Upper lobe of left lung (tissue), 4 donors: ENCODE data around the gene RTN4.

ENCODE experiments used
- POLR2A ChIP-seq, 4 donors: fragments of 450-650 bp; IDR thresholded peaks; one replicate each; pipeline ENCODE4 v1.5.1; 2016 to 2017; ENCODE audit warnings: antibody characterized with exemption in 4 of 4, mild to moderate bottlenecking in 2 of 4
- POLR2AphosphoS5 ChIP-seq, 2 donors: sonication (generic); formaldehyde crosslinking; IDR thresholded peaks; one replicate each; pipeline ENCODE4 v1.5.1; 2017; ENCODE audit warnings: antibody characterized with exemption in 2 of 2
- TF ChIP-seq, protein P1 (sequence below), 6 experiments: fragments of 450-650 bp in 4 of 6; fragments of 200-600 bp in 2 of 6; sonication (generic) in 2 of 6; IDR thresholded peaks; one replicate each; pipeline ENCODE4 v1.5.1; 2016 to 2019; ENCODE audit warnings: antibody characterized with exemption in 6 of 6

DNA sequence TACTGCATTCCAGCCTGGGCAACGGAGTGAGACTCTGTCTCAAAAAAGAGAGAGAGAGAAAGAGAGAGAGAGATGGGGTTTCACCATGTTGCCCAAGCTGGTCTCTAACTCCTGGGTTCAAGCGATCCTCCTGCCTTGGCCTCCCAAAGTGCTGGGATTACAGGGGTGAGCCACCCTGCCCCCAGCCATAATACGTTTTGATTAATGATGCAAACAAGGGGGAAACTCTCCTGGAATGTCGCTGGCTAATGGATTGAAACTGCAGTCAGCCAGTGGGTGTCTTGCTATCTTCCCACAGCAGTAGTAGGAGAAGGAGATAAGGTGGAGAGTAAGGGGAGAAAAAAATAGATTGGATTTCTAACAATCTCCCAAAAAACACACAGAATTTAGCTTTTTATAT, 9.5 kb upstream of the RTN4 start:
- TF ChIP-seq POLR2A (IDR thresholded peaks at IDR 0.05) (no peak), POLR2AphosphoS5 (IDR thresholded peaks at IDR 0.05) (no peak)
- TF ChIP-seq, protein P1, sequence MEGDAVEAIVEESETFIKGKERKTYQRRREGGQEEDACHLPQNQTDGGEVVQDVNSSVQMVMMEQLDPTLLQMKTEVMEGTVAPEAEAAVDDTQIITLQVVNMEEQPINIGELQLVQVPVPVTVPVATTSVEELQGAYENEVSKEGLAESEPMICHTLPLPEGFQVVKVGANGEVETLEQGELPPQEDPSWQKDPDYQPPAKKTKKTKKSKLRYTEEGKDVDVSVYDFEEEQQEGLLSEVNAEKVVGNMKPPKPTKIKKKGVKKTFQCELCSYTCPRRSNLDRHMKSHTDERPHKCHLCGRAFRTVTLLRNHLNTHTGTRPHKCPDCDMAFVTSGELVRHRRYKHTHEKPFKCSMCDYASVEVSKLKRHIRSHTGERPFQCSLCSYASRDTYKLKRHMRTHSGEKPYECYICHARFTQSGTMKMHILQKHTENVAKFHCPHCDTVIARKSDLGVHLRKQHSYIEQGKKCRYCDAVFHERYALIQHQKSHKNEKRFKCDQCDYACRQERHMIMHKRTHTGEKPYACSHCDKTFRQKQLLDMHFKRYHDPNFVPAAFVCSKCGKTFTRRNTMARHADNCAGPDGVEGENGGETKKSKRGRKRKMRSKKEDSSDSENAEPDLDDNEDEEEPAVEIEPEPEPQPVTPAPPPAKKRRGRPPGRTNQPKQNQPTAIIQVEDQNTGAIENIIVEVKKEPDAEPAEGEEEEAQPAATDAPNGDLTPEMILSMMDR (IDR thresholded peaks at IDR 0.05): no peak
